ENCODE results near the gene RABEP2. TPM values are rescaled to one million over a fixed set of nuclear protein-coding genes. Genes with fewer than 3 reads are reported as not detected.

RABEP2 gene
- total RNA-seq, 1 experiment from 2014 or later = 17.6 TPM

- no peak for DNase-seq (ENCODE audit: low spot score)
- intact Hi-C loops (cut with micrococcal nuclease; ENCODE audit: unreplicated experiment) = no loop called here
- Histone ChIP-seq H3K9me3 (ENCODE audit: low read depth, low read length, poor library complexity, severe bottlenecking) (no peaks in the 10 kb centered on the region), H3K4me1 (ENCODE audit: insufficient read depth, low read length, poor library complexity, severe bottlenecking) (peaks cover 12% of the 10 kb centered on the region), H3K27ac (ENCODE audit: low read depth, low read length, poor library complexity, severe bottlenecking) (no peak overlapping the region), H3K36me3 (ENCODE audit: insufficient read depth, low read length, poor library complexity, severe bottlenecking) (no peaks in the 10 kb centered on the region), H3K4me3 (ENCODE audit: low read depth, low read length, poor library complexity, severe bottlenecking) (no peak overlapping the region), H3K27me3 (replicated peaks; ENCODE audit: insufficient read depth, low read depth, low read length, poor library complexity) (no peaks in the 10 kb centered on the region)
- ChIA-PET CTCF (no interaction called here), POLR2A (ENCODE audit: low non-redundant PET) (no interaction called here)
- BruUV-seq (replicated peaks) = no TSS peak
- TF ChIP-seq CTCF (conservative IDR thresholded peaks at IDR 0.05; ENCODE audit: low read depth, low read length) (no peak), EZH2 (IDR thresholded peaks at IDR 0.05; ENCODE audit: borderline replicate concordance, low read depth, low read length, poor library complexity, severe bottlenecking) (no peak)
Measured at GRCh38 chr16:28933171-28933570, 8.1 kb upstream of the RABEP2 start.

GRCh38 chr16:28932339-28933141 is 7.5 kb upstream of the RABEP2 start:
- Histone ChIP-seq H3K27me3 (replicated peaks; ENCODE audit: insufficient read depth, low read depth, low read length, poor library complexity) (no peaks in the 10 kb centered on the region), H3K36me3 (ENCODE audit: insufficient read depth, low read length, poor library complexity, severe bottlenecking) (no peaks in the 10 kb centered on the region)
- POLR2A ChIA-PET (ENCODE audit: low non-redundant PET) = no interaction called here

GRCh38 chr16:28931801-28932225 is 6.8 kb upstream of the RABEP2 start, which contains the start of gene CD19:
TSS of gene CD19 (plus strand) at chr16:28931971. CDS start at chr16:28932001, 30 bp downstream.
- Histone ChIP-seq H3K4me3 (ENCODE audit: low read depth, low read length, poor library complexity, severe bottlenecking) (no peak within 1 kb of the TSS), H3K27ac (ENCODE audit: low read depth, low read length, poor library complexity, severe bottlenecking) (peak within 1 kb of the TSS; percentile 46), H3K27me3 (replicated peaks; ENCODE audit: insufficient read depth, low read depth, low read length, poor library complexity) (no peaks in the 10 kb centered on the region), H3K9me3 (ENCODE audit: low read depth, low read length, poor library complexity, severe bottlenecking) (no peaks in the 10 kb centered on the region), H3K36me3 (ENCODE audit: insufficient read depth, low read length, poor library complexity, severe bottlenecking) (no peaks in the 10 kb centered on the region), H3K4me1 (ENCODE audit: insufficient read depth, low read length, poor library complexity, severe bottlenecking) (peaks cover 12% of the 10 kb centered on the region)
- POLR2A ChIA-PET (ENCODE audit: low non-redundant PET) = no interaction called here
- DNase-seq (ENCODE audit: low spot score) = no peak
- intact Hi-C loops (cut with micrococcal nuclease; ENCODE audit: unreplicated experiment) = no loop called here
- no TSS peak for BruUV-seq (replicated peaks)
- CTCF ChIA-PET = no interaction called here
- TF ChIP-seq CTCF (conservative IDR thresholded peaks at IDR 0.05; ENCODE audit: low read depth, low read length) (no peak), EZH2 (IDR thresholded peaks at IDR 0.05; ENCODE audit: borderline replicate concordance, low read depth, low read length, poor library complexity, severe bottlenecking) (no peak)

More at GRCh38 chr16:28932339-28933141, 7.5 kb upstream of the RABEP2 start:
- Histone ChIP-seq H3K4me1 (ENCODE audit: insufficient read depth, low read length, poor library complexity, severe bottlenecking) (peaks cover 12% of the 10 kb centered on the region), H3K27ac (ENCODE audit: low read depth, low read length, poor library complexity, severe bottlenecking) (no peak overlapping the region), H3K4me3 (ENCODE audit: low read depth, low read length, poor library complexity, severe bottlenecking) (no peak overlapping the region), H3K9me3 (ENCODE audit: low read depth, low read length, poor library complexity, severe bottlenecking) (no peaks in the 10 kb centered on the region)
- intact Hi-C loops (cut with micrococcal nuclease; ENCODE audit: unreplicated experiment) = no loop called here
- no peak for TF ChIP-seq EZH2 (IDR thresholded peaks at IDR 0.05; ENCODE audit: borderline replicate concordance, low read depth, low read length, poor library complexity, severe bottlenecking)
- no peak for TF ChIP-seq CTCF (conservative IDR thresholded peaks at IDR 0.05; ENCODE audit: low read depth, low read length)
- DNase-seq (ENCODE audit: low spot score) = no peak
- CTCF ChIA-PET = no interaction called here
- no TSS peak for BruUV-seq (replicated peaks)
